Fibroblast of skin of right quadriceps (primary cell): ENCODE data around the gene CD93.

Experiments
- DNase-seq: peaks from one replicate; pipeline ENCODE4 v3.0.0-alpha.2; 2013

CD93 gene, protein sequence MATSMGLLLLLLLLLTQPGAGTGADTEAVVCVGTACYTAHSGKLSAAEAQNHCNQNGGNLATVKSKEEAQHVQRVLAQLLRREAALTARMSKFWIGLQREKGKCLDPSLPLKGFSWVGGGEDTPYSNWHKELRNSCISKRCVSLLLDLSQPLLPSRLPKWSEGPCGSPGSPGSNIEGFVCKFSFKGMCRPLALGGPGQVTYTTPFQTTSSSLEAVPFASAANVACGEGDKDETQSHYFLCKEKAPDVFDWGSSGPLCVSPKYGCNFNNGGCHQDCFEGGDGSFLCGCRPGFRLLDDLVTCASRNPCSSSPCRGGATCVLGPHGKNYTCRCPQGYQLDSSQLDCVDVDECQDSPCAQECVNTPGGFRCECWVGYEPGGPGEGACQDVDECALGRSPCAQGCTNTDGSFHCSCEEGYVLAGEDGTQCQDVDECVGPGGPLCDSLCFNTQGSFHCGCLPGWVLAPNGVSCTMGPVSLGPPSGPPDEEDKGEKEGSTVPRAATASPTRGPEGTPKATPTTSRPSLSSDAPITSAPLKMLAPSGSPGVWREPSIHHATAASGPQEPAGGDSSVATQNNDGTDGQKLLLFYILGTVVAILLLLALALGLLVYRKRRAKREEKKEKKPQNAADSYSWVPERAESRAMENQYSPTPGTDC

DNA sequence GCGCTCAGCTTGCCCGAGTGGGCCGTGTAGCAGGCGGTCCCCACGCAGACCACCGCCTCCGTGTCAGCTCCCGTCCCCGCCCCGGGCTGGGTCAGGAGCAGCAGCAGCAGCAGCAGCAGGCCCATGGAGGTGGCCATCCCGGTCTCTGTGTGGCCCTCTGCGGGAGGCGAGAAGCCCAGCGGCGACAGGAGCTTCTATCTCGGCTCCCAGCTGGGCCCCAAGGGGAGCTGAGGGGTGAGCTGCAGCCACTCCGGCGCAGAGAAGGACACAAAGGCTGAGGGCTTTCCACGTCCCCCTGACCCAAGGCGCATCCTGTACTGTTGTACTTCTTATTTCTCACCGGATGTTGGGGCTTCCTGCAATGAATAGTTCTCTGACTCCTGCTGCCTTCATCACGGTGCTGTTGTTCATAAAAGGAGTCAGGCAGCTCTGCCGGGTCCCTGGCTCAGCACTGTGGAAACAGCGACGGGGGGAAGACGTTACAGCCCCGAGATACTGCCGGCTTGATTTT, at the start of gene CD93:
Gene CD93 (minus strand): TSS at position 269 of the 511 bp plus-strand sequence. CDS start 132 bp downstream, at position 137.
- peak; percentile 22 for DNase-seq

DNA sequence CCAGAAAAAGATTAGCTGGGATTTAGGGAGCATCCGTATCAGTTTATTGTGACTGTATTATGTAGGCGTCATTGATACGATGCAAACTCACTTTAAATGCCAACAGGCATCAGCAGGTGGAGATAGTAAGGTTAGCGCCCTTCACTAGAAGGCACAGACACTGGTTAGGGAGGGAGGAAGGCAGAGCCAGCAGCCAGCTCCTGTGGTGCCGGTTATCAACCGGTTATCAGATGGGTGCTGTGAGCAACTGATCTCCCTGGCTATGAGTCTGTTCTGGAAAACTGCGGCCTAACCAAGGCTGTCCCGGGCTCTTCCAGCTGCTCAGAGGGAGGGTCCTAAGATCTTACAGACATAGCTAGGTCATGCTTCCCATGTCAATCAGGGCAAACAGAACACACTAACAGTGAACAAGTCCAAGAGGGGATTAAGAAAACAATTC, 47.5 kb upstream of the CD93 start:
- no peak for DNase-seq

DNA sequence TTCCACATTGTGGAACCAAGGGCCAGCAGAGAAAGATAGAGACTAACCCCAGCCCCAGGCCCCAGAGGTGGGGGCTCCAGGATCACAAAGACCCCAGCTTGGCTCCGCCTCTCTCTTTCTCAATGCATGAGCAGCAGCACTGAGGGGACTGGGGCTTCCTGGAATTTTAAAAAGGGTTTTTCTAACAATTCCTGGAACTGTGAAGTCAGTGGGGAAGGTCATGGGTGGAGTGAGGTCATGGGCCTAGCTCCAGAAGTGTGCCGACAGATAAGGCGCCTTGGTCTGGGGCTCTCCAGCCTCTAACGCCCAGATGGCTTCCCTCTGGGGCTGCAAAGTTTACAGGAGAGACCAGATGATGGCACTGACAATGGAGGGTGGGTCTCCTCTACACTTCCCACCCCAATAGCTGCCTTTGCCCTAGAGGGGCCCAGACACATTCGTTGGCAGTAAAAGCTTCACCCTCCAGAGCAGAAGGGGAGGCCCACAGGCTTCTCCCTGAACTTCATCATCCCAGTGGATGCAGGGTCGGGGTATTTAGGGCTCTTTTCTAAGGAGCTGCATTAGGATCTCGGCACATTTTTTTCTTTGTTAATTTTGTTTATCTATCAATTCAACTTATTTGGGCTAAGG, 46.9 kb upstream of the CD93 start:
- DNase-seq = no peak

DNA sequence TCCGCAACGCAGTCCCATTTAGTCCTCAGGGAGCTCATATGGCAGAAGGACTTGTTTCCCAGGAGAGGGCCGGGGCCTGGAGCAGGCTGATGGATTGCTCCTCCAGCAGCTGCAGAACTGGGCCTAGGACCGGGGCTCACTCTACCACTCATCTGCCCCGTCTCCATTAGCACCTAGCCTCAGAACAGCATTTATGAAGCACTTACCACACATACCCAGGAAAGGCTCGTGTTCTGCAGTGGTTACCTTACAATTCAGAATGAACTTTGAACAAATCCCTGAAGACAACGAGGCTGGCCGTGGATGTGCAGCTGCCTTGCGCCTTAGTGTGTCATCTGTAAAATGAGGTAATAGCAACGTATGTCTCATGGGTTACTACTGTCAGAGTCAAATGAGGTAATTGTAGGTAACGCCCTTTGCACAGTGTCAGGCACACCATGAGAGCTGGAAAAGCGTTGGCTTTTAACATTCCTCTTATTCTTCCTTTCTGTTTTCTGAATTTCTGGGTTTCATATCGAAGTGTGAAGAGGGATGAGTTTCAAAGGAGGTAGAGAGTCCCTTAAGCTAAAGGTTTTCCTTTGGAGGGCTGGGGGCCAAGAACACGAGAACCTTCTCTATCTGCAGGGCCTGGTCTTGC, 46.3 kb upstream of the CD93 start:
- no peak for DNase-seq

DNA sequence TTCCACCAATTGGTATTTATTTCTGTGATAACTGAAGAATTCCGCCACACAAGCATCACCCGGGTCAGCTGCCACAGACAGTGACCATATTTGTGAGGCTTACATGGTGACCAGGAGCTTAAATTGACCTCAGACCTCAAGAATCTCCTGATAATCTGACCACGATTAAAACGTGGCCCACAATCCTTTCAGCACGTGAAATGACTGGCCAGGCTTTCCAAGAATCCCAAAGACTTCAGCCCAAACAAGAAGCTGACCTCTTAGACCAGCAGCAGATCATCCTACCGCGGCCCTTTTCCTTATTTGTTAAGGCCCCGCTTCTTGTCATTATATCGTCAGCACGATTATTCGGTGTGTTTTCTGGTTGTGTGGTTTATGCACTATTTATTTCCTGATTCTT, 45.6 kb upstream of the CD93 start:
- DNase-seq = no peak

DNA sequence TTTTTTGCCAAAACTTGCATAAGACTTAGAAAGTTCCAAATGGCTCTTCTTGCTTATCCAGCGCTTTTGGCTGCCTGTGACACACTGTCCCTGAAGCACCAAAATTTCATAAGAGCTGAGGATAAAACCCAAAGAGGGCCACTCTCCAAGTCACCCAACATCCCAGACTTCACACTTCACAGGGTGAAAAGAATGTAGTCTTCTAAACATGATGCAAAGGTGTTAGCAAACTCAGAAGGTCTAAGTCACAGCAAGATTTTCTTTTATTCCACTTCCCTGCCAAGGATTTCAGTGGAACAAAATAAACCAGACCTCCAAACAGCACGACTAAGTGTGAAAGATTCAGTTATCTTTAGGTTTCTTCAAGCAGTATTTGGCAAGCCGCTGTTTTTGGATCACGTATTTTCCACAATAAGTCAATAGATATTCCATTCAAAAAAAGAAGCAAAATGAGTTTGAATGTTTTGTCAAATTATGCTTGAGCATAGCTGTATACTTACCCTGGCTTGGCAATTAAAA, 44.6 kb upstream of the CD93 start:
- DNase-seq = no peak

DNA sequence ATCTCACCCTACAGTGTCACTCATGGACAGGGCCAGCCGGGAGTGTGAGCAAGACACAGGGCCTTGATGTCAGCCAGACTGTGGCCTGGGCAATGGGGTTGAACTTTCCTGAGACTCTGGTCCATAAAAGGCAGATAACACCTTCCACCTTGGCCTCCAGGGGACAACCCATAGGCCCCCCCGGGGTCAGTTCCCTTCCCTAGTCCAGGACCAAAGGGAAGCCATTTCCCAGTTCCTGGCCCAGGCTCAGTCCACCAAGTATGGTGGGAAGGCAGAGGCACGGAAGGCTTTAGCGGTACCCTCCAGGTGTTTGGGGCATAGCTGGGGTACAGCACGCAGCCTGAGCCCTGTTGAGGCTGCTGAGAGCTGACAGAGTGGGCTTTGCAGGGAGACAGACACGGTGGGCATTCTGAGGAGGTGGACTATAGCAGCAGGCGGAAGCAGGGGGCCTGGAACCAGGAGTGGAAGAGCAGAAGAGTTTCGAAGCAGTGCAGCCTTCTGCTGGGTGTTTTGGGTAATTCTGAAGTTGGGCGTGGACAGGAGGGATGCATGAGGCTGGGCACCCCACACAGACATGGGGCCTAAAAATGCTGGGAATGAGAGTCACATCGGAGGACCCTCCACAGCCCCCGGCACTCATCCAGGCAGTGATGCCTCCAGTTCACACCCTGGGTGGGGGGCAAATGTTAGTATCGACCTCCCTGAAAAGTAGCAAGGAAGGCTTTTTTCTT, 43.9 kb upstream of the CD93 start:
- no peak for DNase-seq

DNA sequence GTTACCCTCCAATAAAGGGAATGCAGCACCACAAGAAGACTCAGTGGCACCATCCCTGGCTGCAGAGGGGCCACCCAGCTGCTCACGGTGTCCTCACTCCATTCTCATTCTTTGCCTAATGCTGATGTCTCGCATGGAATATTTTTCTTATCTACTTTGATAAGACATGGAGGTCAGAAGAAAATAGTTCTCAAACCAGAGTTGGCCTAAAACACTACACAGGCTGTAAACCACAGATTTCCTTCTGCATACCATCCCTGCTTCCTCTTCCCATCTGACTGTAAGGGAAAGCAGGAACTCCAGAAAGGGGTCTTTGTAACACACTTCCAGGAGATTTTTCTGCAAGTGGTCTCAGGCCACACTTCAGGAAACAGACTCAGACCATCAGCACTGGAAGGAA, 43.1 kb upstream of the CD93 start:
- DNase-seq = no peak

DNA sequence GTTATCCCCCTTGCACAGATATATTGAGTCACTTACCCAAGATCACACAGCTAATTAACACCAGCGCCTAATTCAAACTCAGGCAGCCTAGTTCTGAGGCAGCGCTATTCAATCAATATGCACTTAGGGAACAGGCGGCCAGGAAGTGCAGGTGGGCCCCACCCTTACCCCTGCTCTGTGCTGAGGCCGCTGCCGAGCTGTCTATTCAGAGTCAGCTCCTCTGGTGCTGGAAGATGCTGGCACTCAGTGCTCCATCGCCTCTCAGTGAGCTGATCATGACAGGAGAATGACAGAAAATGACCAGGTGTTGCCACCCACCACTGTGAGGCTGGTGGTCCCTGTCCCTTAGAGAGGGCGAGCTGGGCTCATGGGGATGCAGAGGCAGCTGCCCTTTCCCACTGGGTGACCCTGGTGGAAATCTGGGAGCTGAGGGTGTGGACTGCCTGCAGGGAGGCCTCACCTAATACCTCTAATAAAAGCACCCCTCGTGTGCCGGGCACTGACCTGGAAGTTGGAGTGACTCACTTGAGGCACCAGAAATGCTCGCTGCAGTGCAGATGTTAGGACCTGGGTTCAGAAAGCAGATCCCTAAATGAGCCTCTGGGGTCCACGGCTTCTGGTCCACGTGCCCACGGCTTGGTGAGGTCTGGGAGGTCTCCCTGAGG, 42.5 kb upstream of the CD93 start:
- no peak for DNase-seq

DNA sequence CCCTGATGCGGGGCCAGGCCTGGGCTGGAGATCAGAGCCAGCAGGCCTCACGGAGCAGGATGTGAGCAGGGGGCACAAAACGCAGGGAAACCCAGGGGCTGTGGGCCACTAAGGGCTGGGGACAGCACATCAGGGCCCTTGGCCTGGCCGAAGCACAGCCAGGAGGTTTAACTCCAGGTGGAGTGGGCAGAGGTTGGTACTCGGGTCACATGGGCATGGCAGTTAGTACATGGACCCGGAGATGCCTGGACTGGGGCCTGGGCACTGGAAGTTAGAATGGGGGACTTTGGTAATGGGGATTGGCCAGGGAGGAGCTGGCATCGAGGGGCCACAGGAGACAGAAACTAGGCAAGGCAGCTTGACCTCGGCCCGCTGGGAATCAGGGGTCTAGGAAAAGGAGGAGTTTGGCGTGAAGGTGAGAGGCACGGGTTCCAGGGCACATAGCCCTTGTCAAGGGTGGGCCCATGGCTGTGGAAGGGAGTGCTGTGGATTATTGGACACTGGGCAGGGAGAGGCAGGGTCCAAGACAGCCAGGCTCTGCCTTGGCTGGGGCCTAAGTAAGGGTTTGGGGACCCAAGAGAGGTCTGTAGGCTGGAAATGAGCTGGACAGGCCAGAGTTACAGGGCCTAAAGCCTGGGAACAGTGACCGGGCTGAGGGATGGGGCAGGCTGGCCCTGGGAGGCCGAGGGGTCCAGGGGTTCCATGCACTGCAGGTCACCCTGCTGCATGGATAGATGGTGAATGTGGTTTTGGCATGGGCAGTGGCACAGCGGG, 41.6 kb upstream of the CD93 start:
- no peak for DNase-seq

DNA sequence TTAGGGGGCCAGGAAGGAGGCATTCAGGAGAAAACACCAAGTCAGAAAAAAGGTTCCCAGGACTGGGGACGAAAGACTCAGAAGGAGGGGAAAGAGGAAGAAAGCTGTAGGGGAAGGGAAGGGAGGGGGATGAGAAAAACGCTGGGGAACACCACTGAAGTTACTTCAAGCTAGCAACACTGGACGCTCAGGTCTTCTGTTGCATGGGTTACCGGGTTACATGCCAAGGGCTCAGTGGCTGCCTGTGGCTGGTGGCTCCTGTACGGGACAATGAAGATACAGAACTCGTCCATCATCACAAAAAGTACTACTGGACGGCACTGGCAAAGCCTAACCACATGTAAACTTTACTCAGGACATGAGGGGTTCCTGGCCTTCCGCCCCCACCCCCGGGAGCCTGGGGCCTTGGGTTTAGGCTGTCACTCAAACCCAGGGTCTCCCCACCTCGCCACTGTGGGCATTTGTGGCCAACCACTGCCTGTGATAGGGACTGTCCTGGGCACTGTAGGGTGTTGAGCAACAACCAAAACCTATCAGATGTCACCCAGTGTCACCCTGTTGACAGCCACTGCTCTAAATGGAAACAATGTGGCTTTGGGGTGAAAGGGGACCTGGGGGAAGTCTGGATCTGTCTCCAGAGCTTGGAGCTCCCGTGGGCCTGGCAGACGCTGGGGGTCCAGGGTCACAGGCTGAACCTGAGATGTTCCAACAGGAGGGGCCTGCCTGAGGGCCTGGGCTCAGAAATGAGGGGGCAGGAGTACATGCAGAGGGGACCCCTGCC, 40.3 kb upstream of the CD93 start:
- no peak for DNase-seq

DNA sequence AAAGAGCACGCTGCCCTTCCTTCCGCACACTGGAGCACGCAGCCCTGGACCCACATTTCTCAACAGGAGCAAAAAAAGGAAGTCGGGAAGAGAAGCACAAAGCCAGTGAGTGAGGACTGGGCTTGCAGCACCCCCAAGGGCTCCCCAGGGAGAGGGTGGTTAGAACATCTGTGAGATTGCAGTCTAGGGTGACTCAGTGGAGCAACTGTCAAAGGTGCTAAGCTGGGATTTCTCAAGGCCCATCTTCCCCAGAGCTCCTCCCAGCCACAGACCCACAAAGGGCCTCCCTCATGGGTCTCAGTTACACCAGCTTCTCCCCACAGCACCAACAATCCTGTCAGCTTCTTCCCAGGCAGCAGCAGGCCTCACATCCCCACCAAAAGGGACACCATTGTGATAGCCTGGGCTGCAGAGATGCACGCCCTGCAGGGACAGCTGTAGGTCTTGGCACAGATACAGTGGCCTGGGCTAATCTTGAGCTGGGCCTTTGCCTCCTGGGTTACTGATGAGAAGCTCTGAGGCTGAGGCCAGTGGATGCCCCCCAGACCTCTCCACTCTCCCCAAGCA, 39.6 kb upstream of the CD93 start:
- DNase-seq = peak; percentile 74

DNA sequence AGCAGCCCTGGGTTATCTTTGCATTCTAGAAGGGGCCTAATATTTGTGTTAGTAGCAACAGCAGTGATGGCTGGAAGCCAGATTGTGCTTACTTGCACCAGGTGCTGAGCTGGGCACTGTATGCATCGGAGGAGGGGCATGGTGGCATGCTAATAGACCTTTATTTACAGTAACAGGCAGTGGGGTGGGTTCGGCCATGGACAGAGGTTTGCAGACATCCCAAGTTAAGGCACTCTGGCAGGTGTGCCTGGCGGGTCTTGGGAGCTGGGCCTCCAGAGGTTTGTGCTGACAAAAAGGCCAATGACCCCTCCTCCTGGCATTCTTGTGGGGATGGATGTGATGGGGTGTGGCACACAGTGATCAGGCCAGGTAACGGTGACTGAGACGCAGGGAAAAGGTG, 39.0 kb upstream of the CD93 start:
- DNase-seq = no peak

DNA sequence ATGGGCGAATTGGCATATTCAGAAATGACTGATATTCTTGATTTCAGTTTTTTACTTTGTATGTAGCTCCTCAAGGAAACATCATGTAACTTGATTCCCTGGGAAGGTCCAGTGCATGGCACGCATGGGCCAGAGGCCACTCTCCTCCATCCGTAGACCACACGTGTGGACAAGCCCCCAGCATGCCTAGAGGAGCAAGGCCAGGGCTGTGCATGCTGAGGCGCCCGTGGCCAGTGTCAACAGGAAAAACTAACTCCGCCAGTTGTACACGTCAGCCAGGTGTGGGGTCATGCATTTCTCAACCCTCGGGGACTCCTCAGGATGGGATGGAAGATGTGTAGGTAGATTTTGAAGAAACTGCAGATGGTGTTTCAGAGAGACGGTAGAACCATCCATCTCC, 37.8 kb upstream of the CD93 start:
- no peak for DNase-seq

DNA sequence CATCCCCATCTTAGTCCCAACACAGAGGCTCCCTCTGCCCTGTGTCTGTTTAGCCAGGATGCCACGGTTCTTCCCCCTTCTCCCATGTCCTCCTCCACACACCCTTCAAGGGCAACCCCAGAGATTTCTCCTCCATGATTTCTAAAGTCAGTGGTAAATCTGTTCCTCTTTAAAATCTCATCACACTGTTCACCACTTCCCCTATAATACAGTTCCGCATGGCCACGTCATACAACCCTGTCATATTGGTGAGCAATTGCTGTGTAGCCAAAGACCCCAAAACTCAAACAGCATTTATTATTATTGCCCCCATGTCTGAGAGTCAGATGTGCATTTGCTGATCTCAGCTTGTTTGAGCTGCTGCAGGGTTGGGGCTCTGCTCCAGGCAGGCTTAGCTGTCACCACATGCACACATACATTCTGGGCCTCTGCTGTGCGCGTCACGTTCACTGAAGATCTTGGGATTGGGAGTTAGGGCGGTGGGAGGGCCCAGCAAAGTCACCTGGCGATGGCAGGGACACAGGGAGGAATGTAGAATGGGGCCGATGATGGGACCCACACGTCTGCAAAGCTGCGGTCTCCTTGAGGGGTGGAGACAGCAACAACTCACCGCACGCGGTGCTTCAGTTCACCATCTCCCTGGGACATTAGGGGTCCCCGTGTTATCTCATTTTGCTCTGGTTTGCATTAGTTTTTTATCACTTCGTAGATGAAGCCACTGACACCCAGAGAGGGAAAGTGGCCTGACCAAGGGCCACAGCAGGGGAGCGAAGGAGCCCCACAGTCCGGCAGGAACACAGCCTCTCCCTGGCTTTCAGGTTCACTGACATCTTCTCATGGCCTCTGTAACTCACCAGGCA, 36.9 kb upstream of the CD93 start:
- no peak for DNase-seq

DNA sequence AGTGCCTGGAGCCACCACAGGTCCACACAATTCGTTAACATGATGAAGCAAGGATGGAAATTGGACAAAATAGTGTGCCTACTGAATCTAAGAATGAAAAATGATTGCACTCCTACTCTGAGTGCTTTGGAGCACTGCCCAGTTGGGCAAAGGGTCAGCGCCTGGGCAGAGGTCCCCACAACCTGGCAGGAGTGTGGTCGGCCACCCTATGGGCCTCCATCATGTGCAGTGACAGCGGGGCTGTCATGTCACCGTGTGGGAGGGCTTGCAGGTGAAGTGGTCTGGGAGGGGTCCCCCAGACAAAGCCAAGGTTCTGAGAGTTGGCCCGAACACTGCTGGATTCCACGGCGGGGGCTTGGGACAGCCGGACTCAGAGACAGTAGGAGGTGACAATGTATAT, 36.2 kb upstream of the CD93 start:
- no peak for DNase-seq

DNA sequence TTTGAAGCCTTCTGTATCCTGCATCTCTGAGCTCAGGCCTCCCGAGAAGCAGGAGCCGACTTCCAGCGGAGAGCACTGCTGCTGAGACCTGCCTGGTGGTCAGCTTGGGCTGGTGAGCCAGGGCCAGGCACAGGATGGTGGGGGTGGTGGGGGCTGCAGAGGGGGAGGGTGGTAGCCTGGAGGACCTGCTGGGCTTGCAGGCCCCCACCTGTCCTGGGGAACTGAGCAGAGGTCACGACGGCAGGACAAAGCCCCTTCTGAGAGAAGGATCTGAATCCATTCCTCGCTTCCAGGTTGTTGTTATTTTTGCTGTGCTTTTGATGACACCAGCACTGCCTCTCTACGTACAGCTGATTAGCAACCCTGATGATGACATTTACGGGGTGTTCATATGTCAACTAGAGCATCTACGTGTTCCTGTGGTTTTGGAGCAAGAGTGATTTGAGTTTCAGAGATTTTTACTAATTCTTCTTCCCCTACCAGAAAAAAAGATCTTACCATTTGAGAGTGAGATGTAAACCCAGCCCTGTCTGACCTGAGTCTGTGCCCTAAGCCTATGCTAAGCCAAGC, 35.7 kb upstream of the CD93 start:
- DNase-seq = no peak
